Mesothelial cell of epicardium (in vitro differentiated cells): ENCODE results near the gene WWOX. TPM values are rescaled to one million over a fixed set of nuclear protein-coding genes. Genes with fewer than 3 reads are reported as not detected.

ENCODE experiments used
- DNase-seq, 2 experiments: peaks; one replicate each; pipeline ENCODE4 v3.0.0; 2021; ENCODE audit warnings: low spot score in 2 of 2; ENCODE audit not compliant: unreplicated experiment in 2 of 2
- H3K27ac Mint-ChIP-seq: 2 replicates; pipeline ENCODE4 v1.8.0; 2021; ENCODE audit warnings: mixed read lengths
- H3K27me3 Mint-ChIP-seq: 2 replicates; pipeline ENCODE4 v1.8.0; 2021; ENCODE audit warnings: low read depth, mixed read lengths
- H3K36me3 Mint-ChIP-seq: 2 replicates; pipeline ENCODE4 v1.8.0; 2021; ENCODE audit warnings: mixed read lengths
- H3K4me1 Mint-ChIP-seq: 2 replicates; pipeline ENCODE4 v1.8.0; 2021; ENCODE audit warnings: mixed read lengths
- H3K4me3 Mint-ChIP-seq: 2 replicates; pipeline ENCODE4 v1.8.0; 2021; ENCODE audit warnings: mild to moderate bottlenecking, moderate library complexity, mixed read lengths
- H3K9me3 Mint-ChIP-seq: 2 replicates; pipeline ENCODE4 v1.8.0; 2021; ENCODE audit warnings: mixed read lengths
- CTCF ChIP-seq: fragments of 200-600 bp; sonication (generic); IDR thresholded peaks from one replicate; pipeline ENCODE4 v1.5.0; 2021; ENCODE audit warnings: antibody characterized with exemption; ENCODE audit not compliant: unreplicated experiment
- total RNA-seq: library from RNA; stranded (reverse); gene quantifications from 3 replicates; pipeline ENCODE4 v1.2.1, GENCODE V29; 2021

The WWOX gene
- total RNA-seq, 1 donor from 2014 or later: 29.7 TPM

GRCh38 chr16:78117391-78117790, 17.9 kb downstream of the WWOX start:
- TF ChIP-seq CTCF: no peak
- H3K27ac Mint-ChIP-seq: no peak overlapping the region

GRCh38 chr16:78118469-78119025, 19.1 kb downstream of the WWOX start:
- no peak overlapping the region for H3K4me3 Mint-ChIP-seq
- no peak for TF ChIP-seq CTCF
- H3K36me3 Mint-ChIP-seq: peaks cover 17% of the 10 kb centered on the region
- H3K9me3 Mint-ChIP-seq: no peaks in the 10 kb centered on the region
- no peak overlapping the region for H3K27ac Mint-ChIP-seq
- no peaks in the 10 kb centered on the region for H3K27me3 Mint-ChIP-seq
- H3K4me1 Mint-ChIP-seq: peaks cover 3% of the 10 kb centered on the region
- no peak for DNase-seq

More at GRCh38 chr16:78117391-78117790, 17.9 kb downstream of the WWOX start:
- Mint-ChIP-seq H3K9me3 (no peaks in the 10 kb centered on the region), H3K4me1 (no peaks in the 10 kb centered on the region), H3K4me3 (no peak overlapping the region), H3K36me3 (peaks cover 25% of the 10 kb centered on the region), H3K27me3 (no peaks in the 10 kb centered on the region)
- DNase-seq: no peak

- Mint-ChIP-seq H3K4me1 (peaks cover 7% of the 10 kb centered on the region), H3K36me3 (peaks cover 7% of the 10 kb centered on the region), H3K27me3 (no peaks in the 10 kb centered on the region), H3K4me3 (no peak overlapping the region), H3K27ac (peak overlapping the region; percentile 84), H3K9me3 (no peaks in the 10 kb centered on the region)
- peak; percentile 75 for TF ChIP-seq CTCF
- no peak for DNase-seq
These were observed 23.4 kb downstream of the WWOX start for GRCh38 chr16:78122774-78123315.

GRCh38 chr16:78125112-78125844, 25.8 kb downstream of the WWOX start:
- no peak for TF ChIP-seq CTCF
- Mint-ChIP-seq H3K4me1 (peaks cover 7% of the 10 kb centered on the region), H3K4me3 (no peak overlapping the region), H3K36me3 (peaks cover 4% of the 10 kb centered on the region), H3K27ac (no peak overlapping the region), H3K27me3 (no peaks in the 10 kb centered on the region), H3K9me3 (peaks cover 6% of the 10 kb centered on the region)
- DNase-seq: no peak

GRCh38 chr16:78126662-78127061, 27.2 kb downstream of the WWOX start:
- no peak overlapping the region for H3K4me3 Mint-ChIP-seq

More at GRCh38 chr16:78126662-78127061, 27.2 kb downstream of the WWOX start:
- no peak for TF ChIP-seq CTCF
- H3K27ac Mint-ChIP-seq: no peak overlapping the region
- peaks cover 7% of the 10 kb centered on the region for H3K4me1 Mint-ChIP-seq
- no peaks in the 10 kb centered on the region for H3K27me3 Mint-ChIP-seq
- H3K9me3 Mint-ChIP-seq: peaks cover 6% of the 10 kb centered on the region
- H3K36me3 Mint-ChIP-seq: peaks cover 8% of the 10 kb centered on the region
- DNase-seq: no peak
